ENCODE results near the gene ADISSP.

- TF ChIP-seq, protein P1, sequence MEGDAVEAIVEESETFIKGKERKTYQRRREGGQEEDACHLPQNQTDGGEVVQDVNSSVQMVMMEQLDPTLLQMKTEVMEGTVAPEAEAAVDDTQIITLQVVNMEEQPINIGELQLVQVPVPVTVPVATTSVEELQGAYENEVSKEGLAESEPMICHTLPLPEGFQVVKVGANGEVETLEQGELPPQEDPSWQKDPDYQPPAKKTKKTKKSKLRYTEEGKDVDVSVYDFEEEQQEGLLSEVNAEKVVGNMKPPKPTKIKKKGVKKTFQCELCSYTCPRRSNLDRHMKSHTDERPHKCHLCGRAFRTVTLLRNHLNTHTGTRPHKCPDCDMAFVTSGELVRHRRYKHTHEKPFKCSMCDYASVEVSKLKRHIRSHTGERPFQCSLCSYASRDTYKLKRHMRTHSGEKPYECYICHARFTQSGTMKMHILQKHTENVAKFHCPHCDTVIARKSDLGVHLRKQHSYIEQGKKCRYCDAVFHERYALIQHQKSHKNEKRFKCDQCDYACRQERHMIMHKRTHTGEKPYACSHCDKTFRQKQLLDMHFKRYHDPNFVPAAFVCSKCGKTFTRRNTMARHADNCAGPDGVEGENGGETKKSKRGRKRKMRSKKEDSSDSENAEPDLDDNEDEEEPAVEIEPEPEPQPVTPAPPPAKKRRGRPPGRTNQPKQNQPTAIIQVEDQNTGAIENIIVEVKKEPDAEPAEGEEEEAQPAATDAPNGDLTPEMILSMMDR (IDR thresholded peaks at IDR 0.05), result no peak
- TF ChIP-seq POLR2AphosphoS5 (IDR thresholded peaks at IDR 0.05), result no peak
- no peak for TF ChIP-seq POLR2A (IDR thresholded peaks at IDR 0.05)
These were observed 37.6 kb downstream of the ADISSP start for GRCh38 chr20:3729811-3730540.
